Measurements from ENCODE around the gene HOPX.

DNA sequence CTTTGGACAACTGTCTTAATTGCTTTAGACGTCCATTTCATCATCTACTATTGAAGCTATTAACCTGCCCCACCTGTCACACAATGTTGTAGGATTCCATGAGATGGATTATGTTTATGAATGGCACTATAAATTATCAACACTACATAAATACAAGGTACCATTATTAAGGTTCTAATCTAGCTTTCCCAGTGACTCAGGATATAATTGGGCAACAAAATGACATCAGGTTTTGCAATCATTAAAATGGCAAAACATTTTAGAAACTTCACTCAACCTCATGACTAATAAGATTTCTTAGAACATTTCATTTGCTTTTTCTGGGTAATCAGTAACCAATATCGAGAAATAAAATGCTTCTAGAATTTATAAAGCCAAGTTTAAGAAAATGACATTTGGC, 9.2 kb downstream of the HOPX start:
- TF ChIP-seq, protein P1, sequence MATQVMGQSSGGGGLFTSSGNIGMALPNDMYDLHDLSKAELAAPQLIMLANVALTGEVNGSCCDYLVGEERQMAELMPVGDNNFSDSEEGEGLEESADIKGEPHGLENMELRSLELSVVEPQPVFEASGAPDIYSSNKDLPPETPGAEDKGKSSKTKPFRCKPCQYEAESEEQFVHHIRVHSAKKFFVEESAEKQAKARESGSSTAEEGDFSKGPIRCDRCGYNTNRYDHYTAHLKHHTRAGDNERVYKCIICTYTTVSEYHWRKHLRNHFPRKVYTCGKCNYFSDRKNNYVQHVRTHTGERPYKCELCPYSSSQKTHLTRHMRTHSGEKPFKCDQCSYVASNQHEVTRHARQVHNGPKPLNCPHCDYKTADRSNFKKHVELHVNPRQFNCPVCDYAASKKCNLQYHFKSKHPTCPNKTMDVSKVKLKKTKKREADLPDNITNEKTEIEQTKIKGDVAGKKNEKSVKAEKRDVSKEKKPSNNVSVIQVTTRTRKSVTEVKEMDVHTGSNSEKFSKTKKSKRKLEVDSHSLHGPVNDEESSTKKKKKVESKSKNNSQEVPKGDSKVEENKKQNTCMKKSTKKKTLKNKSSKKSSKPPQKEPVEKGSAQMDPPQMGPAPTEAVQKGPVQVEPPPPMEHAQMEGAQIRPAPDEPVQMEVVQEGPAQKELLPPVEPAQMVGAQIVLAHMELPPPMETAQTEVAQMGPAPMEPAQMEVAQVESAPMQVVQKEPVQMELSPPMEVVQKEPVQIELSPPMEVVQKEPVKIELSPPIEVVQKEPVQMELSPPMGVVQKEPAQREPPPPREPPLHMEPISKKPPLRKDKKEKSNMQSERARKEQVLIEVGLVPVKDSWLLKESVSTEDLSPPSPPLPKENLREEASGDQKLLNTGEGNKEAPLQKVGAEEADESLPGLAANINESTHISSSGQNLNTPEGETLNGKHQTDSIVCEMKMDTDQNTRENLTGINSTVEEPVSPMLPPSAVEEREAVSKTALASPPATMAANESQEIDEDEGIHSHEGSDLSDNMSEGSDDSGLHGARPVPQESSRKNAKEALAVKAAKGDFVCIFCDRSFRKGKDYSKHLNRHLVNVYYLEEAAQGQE (IDR thresholded peaks at IDR 0.05; ENCODE audit: insufficient read depth in 1 of 2, low read depth in 2 of 2, low read length in 2 of 2) = no peak
- TF ChIP-seq POLR2AphosphoS5 (IDR thresholded peaks at IDR 0.05; ENCODE audit: low read depth, low read length) = no peak
- TF ChIP-seq TAF1 (IDR thresholded peaks at IDR 0.05; ENCODE audit: borderline replicate concordance, insufficient read depth, low read length) = no peak
- TF ChIP-seq SIN3A (IDR thresholded peaks at IDR 0.05; ENCODE audit: borderline replicate concordance, insufficient read depth, low read length) = no peak
